Urinary bladder (tissue), 4 donors: ENCODE data around the gene SPTAN1. TPM values are rescaled to one million over a fixed set of nuclear protein-coding genes. Genes with fewer than 3 reads are reported as not detected.
A peak's percentile ranks its signal among the peaks of the same experiment; 100 is the strongest.
"Not testable (repeated sequence)": the region's sequence is repeated elsewhere in the genome, so short reads cannot be mapped to it uniquely, and the experiment has no call there.

Experiments used
- DNase-seq: peaks from one replicate; pipeline ENCODE4 v3.0.0-alpha.2; 2015; ENCODE audit errors: extremely low spot score
- H3K27ac ChIP-seq: one replicate; pipeline ENCODE4 v1.5.1; 2013; ENCODE audit warnings: low read depth, mild to moderate bottlenecking, moderate library complexity
- H3K36me3 ChIP-seq: one replicate; pipeline ENCODE4 v1.6.1; 2013; ENCODE audit warnings: mild to moderate bottlenecking, moderate library complexity; ENCODE audit not compliant: insufficient read depth
- H3K4me1 ChIP-seq: one replicate; pipeline ENCODE4 v1.6.1; 2013; ENCODE audit warnings: mild to moderate bottlenecking, moderate library complexity; ENCODE audit not compliant: insufficient read depth
- H3K4me3 ChIP-seq: one replicate; pipeline ENCODE4 v1.5.1; 2013; ENCODE audit warnings: low read depth, low read length
- WGBS: extraction: QIAGEN DNeasy Blood & Tissue Kit; methylation state at CpG from one replicate; pipeline ENCODE4 v1.1.7; 2013; 5-methylcytosine and 5-hydroxymethylcytosine counted together
- polyA plus RNA-seq: library from polyadenylated mRNA; stranded (reverse); fragments of 200-250 nt; gene quantifications from one replicate; pipeline ENCODE4 v1.2.3, GENCODE V29; 2013
- small RNA-seq: library from RNA; depleted of rRNA; stranded (forward); fragments of <200 nt; gene quantifications from one replicate; pipeline ENCODE3, GENCODE V24; 2014
- total RNA-seq: library from RNA; depleted of rRNA; stranded (reverse); fragments of >200 nt; gene quantifications from one replicate; pipeline ENCODE4 v1.2.3, GENCODE V29; 2014
- donor health status: healthy with polysubstance abuse.
- donor health status: healthy.

Gene SPTAN1
- total and polyA plus RNA-seq, 2 donors, result 148 to 308 TPM

DNA sequence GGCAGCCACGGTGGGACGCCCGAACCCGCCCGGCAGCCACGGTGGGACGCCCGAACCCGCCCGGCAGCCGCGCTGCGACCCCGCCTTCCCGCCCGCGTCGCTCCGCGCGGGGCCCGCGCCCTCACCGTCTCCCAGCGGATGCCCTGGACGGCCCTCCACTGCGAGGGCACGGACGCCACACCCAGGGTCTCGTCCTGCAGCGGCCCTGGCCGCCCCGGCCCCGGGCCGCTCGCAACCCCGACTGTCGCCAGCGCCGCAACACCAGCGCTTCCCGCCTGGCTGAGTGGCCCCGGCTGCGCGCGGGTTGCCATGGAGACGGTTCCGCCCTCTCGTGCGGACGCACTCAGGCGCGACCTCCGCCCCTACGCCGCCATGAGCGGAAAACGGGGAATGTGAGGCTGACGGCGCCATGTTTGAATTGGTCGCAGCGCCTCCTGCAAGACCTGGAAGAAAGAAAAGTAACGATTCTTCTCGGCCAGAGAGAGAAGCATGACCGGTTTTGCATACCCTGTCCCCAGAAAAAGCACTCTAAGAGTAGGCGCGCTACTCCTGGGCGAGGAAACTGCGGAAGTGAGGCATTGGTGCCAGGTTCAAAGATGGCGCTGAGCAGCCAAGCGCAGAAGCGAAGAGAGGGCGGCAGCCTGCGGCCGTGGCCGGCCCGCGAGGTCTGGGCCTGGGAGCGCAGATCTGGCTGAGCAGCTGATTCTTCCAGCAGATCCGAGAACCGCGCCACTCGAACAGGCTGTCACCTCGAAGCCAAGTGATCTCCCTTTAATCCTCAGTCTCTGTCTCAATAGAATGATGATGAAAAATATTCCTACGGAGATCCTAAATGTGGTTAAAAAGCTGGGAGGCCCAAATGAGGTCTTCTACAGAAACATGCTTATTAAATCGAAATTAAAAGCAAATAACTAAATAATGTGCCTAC is 104.3 kb downstream of the SPTAN1 start, which contains the start of gene DYNC2I2:
TSS of gene DYNC2I2 (minus strand) at position 432 of the 928 bp plus-strand sequence. CDS start at position 311, 121 bp downstream.
- H3K27ac ChIP-seq, result peak within 1 kb of the TSS; percentile 99
- H3K4me1 ChIP-seq, result no peaks in the 10 kb centered on the region
- DNase-seq, result peak; percentile 87
- H3K4me3 ChIP-seq, result peak within 1 kb of the TSS; percentile 80
- under 1% methylated on average over 86 of the region's 86 CpGs for WGBS
- H3K36me3 ChIP-seq, result no peaks in the 10 kb centered on the region

DNA sequence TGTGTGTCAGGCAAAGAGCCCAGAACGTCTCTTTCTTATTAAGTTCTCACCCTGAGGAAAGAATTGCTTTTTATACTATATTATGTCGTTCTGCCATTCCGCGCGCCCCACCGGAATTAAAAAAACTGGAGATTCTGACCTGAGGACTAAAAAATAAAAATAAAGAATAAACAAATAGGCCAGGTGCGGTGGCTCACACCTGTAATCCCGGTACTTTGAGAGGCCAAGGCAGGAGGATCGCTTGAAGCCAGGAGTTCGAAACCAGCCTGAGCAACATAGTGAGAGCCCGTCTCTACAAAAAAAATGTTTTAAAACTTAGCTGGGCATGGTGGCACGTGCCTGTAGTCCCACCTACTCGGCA is 104.9 kb downstream of the SPTAN1 start:
- no peaks in the 10 kb centered on the region for H3K4me1 ChIP-seq
- H3K36me3 ChIP-seq, result no peaks in the 10 kb centered on the region
- no peak overlapping the region for H3K4me3 ChIP-seq
- peak overlapping the region; percentile 99 for H3K27ac ChIP-seq
- no peak for DNase-seq
- WGBS, result 98% methylated on average over 13 of the region's 13 CpGs

DNA sequence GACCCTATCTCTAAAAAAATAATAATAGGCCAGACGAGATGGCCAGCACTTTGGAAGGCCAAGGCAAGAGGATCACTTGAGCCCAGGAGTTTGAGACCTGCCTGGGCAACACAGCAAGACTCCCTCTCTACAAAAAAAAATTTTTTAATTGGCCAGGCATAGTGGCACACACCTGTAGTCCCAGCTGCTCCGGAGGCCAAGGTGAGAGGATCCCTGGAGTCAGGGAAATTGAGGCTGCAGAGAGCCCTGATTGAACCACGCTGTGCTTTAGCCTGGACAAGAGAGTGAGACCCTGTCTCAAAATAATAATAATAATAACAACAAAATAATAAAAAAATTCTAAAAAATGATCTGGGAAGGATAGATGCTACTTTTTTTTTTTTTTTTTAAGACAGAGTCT is 105.4 kb downstream of the SPTAN1 start:
- Histone ChIP-seq H3K4me3 (no peak overlapping the region), H3K4me1 (no peaks in the 10 kb centered on the region), H3K36me3 (no peaks in the 10 kb centered on the region), H3K27ac (no peak overlapping the region)
- WGBS, result 93% methylated on average over 3 of the region's 3 CpGs
- DNase-seq, result no peak

DNA sequence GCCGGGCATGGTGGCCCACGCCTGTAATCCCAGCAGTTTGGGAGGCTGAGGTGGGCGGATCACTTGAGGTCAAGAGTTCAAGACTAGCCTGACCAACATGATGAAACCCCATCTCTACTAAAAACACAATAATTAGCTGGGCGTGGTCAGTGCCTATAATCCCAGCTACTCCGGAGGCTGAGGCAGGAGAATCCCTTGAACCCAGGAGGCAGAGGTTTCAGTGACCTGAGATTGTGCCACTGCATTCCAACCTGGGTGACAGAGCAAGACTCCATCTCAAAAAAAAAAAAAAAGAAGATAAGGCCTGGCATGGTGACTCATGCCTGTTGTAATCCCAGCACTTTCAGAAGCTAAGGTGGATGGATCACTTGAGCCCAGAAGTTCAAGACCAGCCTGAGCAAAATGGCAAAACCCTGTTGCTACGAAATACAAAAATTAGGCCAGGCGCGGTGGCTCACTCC is 114.1 kb downstream of the SPTAN1 start:
- DNase-seq, H3K4me3 ChIP-seq: not testable (repeated sequence)
- 89% methylated on average over 8 of the region's 8 CpGs for WGBS

DNA sequence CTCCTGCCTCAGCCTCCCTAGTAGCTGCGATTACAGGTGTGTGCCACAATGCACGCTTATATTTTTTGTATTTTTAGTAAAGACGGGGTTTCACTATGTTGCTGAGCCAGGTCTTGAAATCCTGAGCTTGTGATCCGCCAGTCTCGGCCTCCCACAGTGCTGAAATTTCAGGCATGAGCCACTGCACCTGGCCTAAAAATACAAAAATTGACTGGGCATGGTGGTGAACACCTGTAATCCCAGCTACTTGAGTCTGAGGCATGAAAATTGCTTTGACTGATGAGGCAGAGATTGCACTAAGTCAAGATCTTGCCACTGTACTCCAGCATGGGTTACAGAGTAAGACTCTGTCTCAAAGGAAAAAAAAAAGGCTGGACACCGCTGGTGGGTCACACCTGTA is 117.4 kb downstream of the SPTAN1 start:
- Histone ChIP-seq H3K36me3 (no peaks in the 10 kb centered on the region), H3K27ac (no peak overlapping the region), H3K4me1 (no peaks in the 10 kb centered on the region), H3K4me3 (no peak overlapping the region)
- DNase-seq, result no peak
- 94% methylated on average over 6 of the region's 6 CpGs for WGBS

More for the DNA sequence above, 114.1 kb downstream of the SPTAN1 start:
- H3K27ac ChIP-seq, H3K4me1 ChIP-seq, H3K36me3 ChIP-seq: not testable (repeated sequence)

DNA sequence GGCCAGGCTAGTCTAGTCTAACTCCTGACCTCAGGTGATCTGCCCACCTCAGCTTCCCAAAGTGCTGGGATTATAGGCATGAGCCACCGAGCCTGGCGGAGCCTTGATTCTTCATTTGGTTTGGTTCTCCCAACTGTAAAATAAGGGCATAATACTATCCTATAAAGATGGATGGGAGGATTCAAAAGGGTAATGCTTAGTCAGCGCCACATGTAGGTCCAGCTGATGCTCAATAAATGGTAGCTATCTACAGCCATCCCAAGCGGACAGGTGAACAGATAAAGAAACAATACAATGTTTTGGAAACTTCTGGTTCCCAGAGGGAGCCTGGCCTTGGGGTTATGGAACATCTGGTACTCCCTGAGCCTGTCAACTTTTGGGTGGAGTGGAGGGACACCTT is 123.0 kb downstream of the SPTAN1 start:
- no peaks in the 10 kb centered on the region for H3K36me3 ChIP-seq
- H3K4me3 ChIP-seq, result no peak overlapping the region
- no peaks in the 10 kb centered on the region for H3K4me1 ChIP-seq
- no peak for DNase-seq
- no peak overlapping the region for H3K27ac ChIP-seq
- whole genome bisulfite sequencing, result 97% methylated on average over 4 of the region's 4 CpGs

DNA sequence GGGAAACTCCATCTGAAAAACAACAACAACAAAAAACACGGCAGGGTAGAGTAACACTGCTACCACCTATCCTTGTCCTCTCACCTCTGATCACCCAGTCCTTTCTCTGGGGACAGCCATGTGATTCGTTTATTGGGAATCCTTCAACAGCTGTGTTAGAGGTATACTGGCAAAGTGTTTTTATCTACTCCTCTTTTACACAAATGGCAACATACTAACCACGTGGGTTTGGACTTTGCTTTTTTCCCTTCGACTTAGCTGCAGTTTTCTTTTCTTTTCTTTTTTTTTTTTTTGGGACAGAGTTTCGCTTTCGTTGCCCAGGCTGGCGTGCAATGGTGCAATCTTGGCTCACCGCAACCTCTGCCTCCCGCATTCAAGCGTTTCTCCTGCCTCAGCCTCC is 125.4 kb downstream of the SPTAN1 start:
- DNase-seq, result no peak
- WGBS, result 86% methylated on average over 10 of the region's 10 CpGs
- Histone ChIP-seq H3K4me3 (no peak overlapping the region), H3K27ac (no peak overlapping the region), H3K4me1 (no peaks in the 10 kb centered on the region), H3K36me3 (no peaks in the 10 kb centered on the region)

Small RNAs within 50 kb of the gene (small RNA-seq; reads per million reads assigned to genes)
- gene RNU7-171P, result not detected

Other genes with a start within 250 kb of the SPTAN1 start
- 13.7 TPM for gene TRUB2, start 230.1 kb upstream of the SPTAN1 start, total RNA-seq
- 14.8 TPM for gene TRUB2, start 230.1 kb upstream of the SPTAN1 start, polyA plus RNA-seq
- 23.1 TPM for gene COQ4, start 229.7 kb upstream of the SPTAN1 start, total RNA-seq
- gene COQ4, start 229.7 kb upstream of the SPTAN1 start, polyA plus RNA-seq, result 41.6 TPM
- 8.1 TPM for gene SLC27A4, start 212.1 kb upstream of the SPTAN1 start, total RNA-seq
- 23.1 TPM for gene SLC27A4, start 212.1 kb upstream of the SPTAN1 start, polyA plus RNA-seq
- 21.1 TPM for gene URM1, start 181.2 kb upstream of the SPTAN1 start, total RNA-seq
- gene URM1, start 181.2 kb upstream of the SPTAN1 start, polyA plus RNA-seq, result 71.1 TPM
- 50.3 TPM for gene CERCAM, start 131.7 kb upstream of the SPTAN1 start, total RNA-seq
- 41.6 TPM for gene CERCAM, start 131.7 kb upstream of the SPTAN1 start, polyA plus RNA-seq
- gene ODF2, start 96.6 kb upstream of the SPTAN1 start, total RNA-seq, result 27.5 TPM
- 25.4 TPM for gene ODF2, start 96.6 kb upstream of the SPTAN1 start, polyA plus RNA-seq
- gene GLE1, start 47.9 kb upstream of the SPTAN1 start, total RNA-seq, result 13.5 TPM
- 19.2 TPM for gene GLE1, start 47.9 kb upstream of the SPTAN1 start, polyA plus RNA-seq
- 26.9 TPM for gene DYNC2I2, start 104.3 kb downstream of the SPTAN1 start, total RNA-seq
- gene DYNC2I2, start 104.3 kb downstream of the SPTAN1 start, polyA plus RNA-seq, result 30.3 TPM
- 382 TPM for gene SET, start 136.6 kb downstream of the SPTAN1 start, total RNA-seq
- 157 TPM for gene SET, start 136.6 kb downstream of the SPTAN1 start, polyA plus RNA-seq
- 2.4 TPM for gene PKN3, start 149.9 kb downstream of the SPTAN1 start, total RNA-seq
- gene PKN3, start 149.9 kb downstream of the SPTAN1 start, polyA plus RNA-seq, result 9.5 TPM
- gene ZDHHC12, start 171.5 kb downstream of the SPTAN1 start, total RNA-seq, result 6.3 TPM
- 35.5 TPM for gene ZDHHC12, start 171.5 kb downstream of the SPTAN1 start, polyA plus RNA-seq
- 15.9 TPM for gene ZER1, start 219.3 kb downstream of the SPTAN1 start, total RNA-seq
- gene ZER1, start 219.3 kb downstream of the SPTAN1 start, polyA plus RNA-seq, result 51.8 TPM
- gene TBC1D13, start 234.7 kb downstream of the SPTAN1 start, total RNA-seq, result 8.2 TPM
- gene TBC1D13, start 234.7 kb downstream of the SPTAN1 start, polyA plus RNA-seq, result 22.5 TPM